CD4-positive, alpha-beta T cell (primary cell): Measurements from ENCODE around the gene PDE5A. TPM values are rescaled to one million over a fixed set of nuclear protein-coding genes. Genes with fewer than 3 reads are reported as not detected.

Source experiments
- ATAC-seq: fragments of 200-7000 bp; cut with Tn5 transposase; one replicate; pipeline ENCODE4 v1.10.0; 2022; ENCODE audit warnings: mild to moderate bottlenecking; ENCODE audit not compliant: poor library complexity
- CTCF ChIA-PET: fragments of 350-600 bp; sonication (Branson Sonifier 250); formaldehyde crosslinking; loops from one replicate; lab custom pipeline; 2021; ENCODE audit warnings: antibody characterized with exemption, inconsistent platforms; lab: Charles Lee
- POLR2A ChIA-PET: fragments of 350-600 bp; sonication (Branson Sonifier 250); formaldehyde crosslinking; loops from one replicate; lab custom pipeline; 2021; ENCODE audit warnings: antibody characterized with exemption, inconsistent platforms; lab: Charles Lee
- DNase-seq, 14 experiments: peaks; one replicate each; pipeline ENCODE4 v3.0.0-alpha.2; 2013 to 2020; ENCODE audit warnings: mixed read lengths in 2 of 14
- H3K27ac ChIP-seq, 2 donors: one replicate each; pipeline versions ENCODE4 v1.5.1 to v1.7.0; 2013; ENCODE audit warnings: low read length in 2 of 2, low read depth in 1 of 2, mild to moderate bottlenecking in 1 of 2
- H3K27me3 ChIP-seq, 2 experiments: 1 replicate in 1 of 2; 2 replicates in 1 of 2; pipeline versions ENCODE4 v1.6.1 to v1.7.0; 2013; ENCODE audit warnings: low read length in 2 of 2, control low read depth in 1 of 2, mild to moderate bottlenecking in 1 of 2, moderate library complexity in 1 of 2; ENCODE audit not compliant: insufficient read depth in 2 of 2, control insufficient read depth in 1 of 2
- H3K36me3 ChIP-seq: one replicate; pipeline ENCODE4 v1.6.1; 2013; ENCODE audit warnings: low read length, control low read depth; ENCODE audit not compliant: insufficient read depth
- H3K4me1 ChIP-seq: one replicate; pipeline ENCODE4 v1.6.1; 2013; ENCODE audit warnings: low read length, control low read depth; ENCODE audit not compliant: insufficient read depth
- H3K4me3 ChIP-seq: one replicate; pipeline ENCODE4 v1.5.1; 2013; ENCODE audit warnings: mild to moderate bottlenecking, low read length, moderate library complexity
- H3K9me3 ChIP-seq, 2 experiments: 1 replicate in 1 of 2; 2 replicates in 1 of 2; pipeline versions ENCODE4 v1.6.1 to v1.7.0; 2013; ENCODE audit warnings: low read length in 2 of 2, mild to moderate bottlenecking in 2 of 2, control low read depth in 1 of 2, moderate library complexity in 1 of 2; ENCODE audit not compliant: control insufficient read depth in 1 of 2, insufficient read depth in 1 of 2
- H3K27ac Mint-ChIP-seq: one replicate; pipeline ENCODE4 v1.8.0; 2020; ENCODE audit warnings: mixed read lengths
- H3K27me3 Mint-ChIP-seq: one replicate; pipeline ENCODE4 v1.8.0; 2021; ENCODE audit warnings: mixed read lengths
- H3K36me3 Mint-ChIP-seq: one replicate; pipeline ENCODE4 v1.8.0; 2021; ENCODE audit warnings: low read depth, mixed read lengths
- H3K4me1 Mint-ChIP-seq: one replicate; pipeline ENCODE4 v1.8.0; 2021; ENCODE audit warnings: low read depth, mixed read lengths
- H3K4me3 Mint-ChIP-seq: one replicate; pipeline ENCODE4 v1.8.0; 2020; ENCODE audit warnings: mild to moderate bottlenecking, mixed read lengths
- H3K9me3 Mint-ChIP-seq: one replicate; pipeline ENCODE4 v1.8.0; 2020; ENCODE audit warnings: mixed read lengths
- intact Hi-C, 2 experiments: fragments of 100-400 bp; cut with DNase I in 1 of 2; cut with micrococcal nuclease in 1 of 2; formaldehyde crosslinking; loops; one replicate each; pipeline versions ENCODE4 v1.15.1 to v1.9.0; 2023 to 2025; cut with DNase I, micrococcal nuclease
- total RNA-seq, 174 experiments: library from RNA in 2 of 174; stranded (reverse) in 2 of 174; gene quantifications; one replicate each; pipeline ENCODE4 v1.2.3 and lab custom pipeline; 2021 to 2026
- TF ChIP-seq, protein P1 (sequence below): fragments of 200-600 bp; IDR thresholded peaks from one replicate; pipeline ENCODE4 v1.8.0; 2022; ENCODE audit warnings: antibody characterized with exemption, mild to moderate bottlenecking

Gene PDE5A
- total RNA-seq, 2 experiments from 2014 or later, result 0.11 to 0.56 TPM

DNA sequence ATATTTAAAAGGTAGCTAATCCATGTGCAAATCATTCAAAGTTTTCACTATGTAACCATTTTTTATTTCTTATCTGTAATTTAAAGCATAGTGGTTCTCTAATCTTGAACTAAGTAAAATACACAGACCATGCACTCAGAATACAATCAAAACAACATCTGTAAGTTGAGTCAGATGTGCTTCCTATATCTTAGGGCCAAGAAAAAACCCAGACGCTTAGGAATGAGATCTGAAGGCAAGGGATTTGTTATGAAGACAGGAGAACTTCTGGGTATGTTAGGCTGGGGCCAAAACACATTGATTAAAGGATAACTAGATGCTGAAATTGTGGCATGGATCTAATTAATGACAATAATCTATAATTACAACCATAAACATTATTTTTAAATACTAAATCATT, 120.3 kb downstream of the PDE5A start:
- Mint-ChIP-seq H3K27ac (no peak overlapping the region), H3K27me3 (no peaks in the 10 kb centered on the region), H3K4me3 (no peak overlapping the region), H3K4me1 (no peaks in the 10 kb centered on the region), H3K9me3 (no peaks in the 10 kb centered on the region), H3K36me3 (peaks cover 51% of the 10 kb centered on the region)
- CTCF ChIA-PET, result no interaction called here
- no peak for DNase-seq
- ATAC-seq, result no peak
- Histone ChIP-seq H3K9me3 (no peaks in the 10 kb centered on the region), H3K36me3 (peaks cover 12% of the 10 kb centered on the region), H3K4me3 (no peak overlapping the region), H3K4me1 (no peaks in the 10 kb centered on the region), H3K27me3 (no peaks in the 10 kb centered on the region), H3K27ac (no peak overlapping the region)
- intact Hi-C loops, result no loop called here
- TF ChIP-seq, protein P1, sequence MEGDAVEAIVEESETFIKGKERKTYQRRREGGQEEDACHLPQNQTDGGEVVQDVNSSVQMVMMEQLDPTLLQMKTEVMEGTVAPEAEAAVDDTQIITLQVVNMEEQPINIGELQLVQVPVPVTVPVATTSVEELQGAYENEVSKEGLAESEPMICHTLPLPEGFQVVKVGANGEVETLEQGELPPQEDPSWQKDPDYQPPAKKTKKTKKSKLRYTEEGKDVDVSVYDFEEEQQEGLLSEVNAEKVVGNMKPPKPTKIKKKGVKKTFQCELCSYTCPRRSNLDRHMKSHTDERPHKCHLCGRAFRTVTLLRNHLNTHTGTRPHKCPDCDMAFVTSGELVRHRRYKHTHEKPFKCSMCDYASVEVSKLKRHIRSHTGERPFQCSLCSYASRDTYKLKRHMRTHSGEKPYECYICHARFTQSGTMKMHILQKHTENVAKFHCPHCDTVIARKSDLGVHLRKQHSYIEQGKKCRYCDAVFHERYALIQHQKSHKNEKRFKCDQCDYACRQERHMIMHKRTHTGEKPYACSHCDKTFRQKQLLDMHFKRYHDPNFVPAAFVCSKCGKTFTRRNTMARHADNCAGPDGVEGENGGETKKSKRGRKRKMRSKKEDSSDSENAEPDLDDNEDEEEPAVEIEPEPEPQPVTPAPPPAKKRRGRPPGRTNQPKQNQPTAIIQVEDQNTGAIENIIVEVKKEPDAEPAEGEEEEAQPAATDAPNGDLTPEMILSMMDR, result no peak
- POLR2A ChIA-PET, result no interaction called here

DNA sequence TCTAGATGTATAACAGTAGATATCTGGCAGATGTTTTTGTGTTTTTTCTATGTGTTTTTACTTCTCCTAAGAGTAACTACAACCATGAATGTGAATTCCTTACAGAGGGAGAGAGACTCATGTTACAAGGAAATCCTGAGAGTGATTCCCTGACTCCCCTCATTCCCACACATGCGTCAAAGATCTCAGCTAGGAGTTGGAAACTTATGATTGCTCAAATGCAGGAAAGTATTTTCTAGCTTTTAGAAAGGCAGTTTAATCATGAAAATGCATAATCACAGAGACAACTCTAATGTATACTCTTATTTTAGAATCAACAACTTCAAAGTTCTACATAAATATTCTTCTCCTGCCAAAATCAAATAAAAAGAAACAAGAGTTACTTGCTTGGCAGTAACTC, 121.8 kb downstream of the PDE5A start:
- H3K4me3 ChIP-seq, result no peak overlapping the region
- Mint-ChIP-seq H3K27me3 (no peaks in the 10 kb centered on the region), H3K4me1 (no peaks in the 10 kb centered on the region), H3K27ac (no peak overlapping the region), H3K9me3 (no peaks in the 10 kb centered on the region), H3K4me3 (no peak overlapping the region), H3K36me3 (peaks cover 46% of the 10 kb centered on the region)
- no peaks in the 10 kb centered on the region for H3K36me3 ChIP-seq
- TF ChIP-seq, protein P1, result no peak
- H3K9me3 ChIP-seq, result no peaks in the 10 kb centered on the region
- DNase-seq (no peak), ATAC-seq (no peak)
- ChIA-PET CTCF (no interaction called here), POLR2A (no interaction called here)
- H3K27ac ChIP-seq, result no peak overlapping the region
- intact Hi-C loops, result no loop called here
- no peaks in the 10 kb centered on the region for H3K27me3 ChIP-seq
- H3K4me1 ChIP-seq, result no peaks in the 10 kb centered on the region

DNA sequence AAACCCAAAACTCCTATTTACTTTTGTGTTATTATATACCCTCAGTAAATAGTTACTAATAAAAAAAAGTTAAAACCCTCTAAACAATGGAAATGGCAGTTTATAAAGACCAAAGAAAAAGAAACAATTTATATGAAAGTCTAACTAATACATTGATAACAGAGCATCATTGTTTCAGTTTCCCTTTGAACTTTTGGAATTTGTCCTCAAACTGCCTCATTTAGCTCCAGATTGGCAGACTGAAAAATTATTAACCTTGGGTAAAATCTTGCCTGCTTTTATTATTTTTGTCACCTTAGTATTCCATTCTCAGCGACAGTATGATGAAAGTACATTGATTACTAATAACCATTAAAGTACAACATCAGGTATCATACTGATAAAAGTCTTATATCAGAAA, 124.0 kb downstream of the PDE5A start:
- intact Hi-C loops, result no loop called here
- Mint-ChIP-seq H3K36me3 (peaks cover 55% of the 10 kb centered on the region), H3K4me3 (no peak overlapping the region), H3K4me1 (no peaks in the 10 kb centered on the region), H3K9me3 (no peaks in the 10 kb centered on the region), H3K27me3 (no peaks in the 10 kb centered on the region), H3K27ac (no peak overlapping the region)
- no peaks in the 10 kb centered on the region for H3K36me3 ChIP-seq
- no peaks in the 10 kb centered on the region for H3K27me3 ChIP-seq
- H3K9me3 ChIP-seq, result no peaks in the 10 kb centered on the region
- H3K4me3 ChIP-seq, result no peak overlapping the region
- ChIA-PET POLR2A (interaction anchor here (0.7 kb wide), 1 partner anchor 167 kb away, joined by 3 read pairs; no protein-coding TSS in a partner anchor), CTCF (no interaction called here)
- DNase-seq (no peak), ATAC-seq (no peak)
- H3K4me1 ChIP-seq, result no peaks in the 10 kb centered on the region
- TF ChIP-seq, protein P1, result no peak
- H3K27ac ChIP-seq, result no peak overlapping the region
